IPS DF 19.7 (cell line): ENCODE measurements around the gene GPC4.

ENCODE experiments used
- DNase-seq: peaks from one replicate; pipeline ENCODE4 v3.0.0-alpha.2; 2013; ENCODE audit warnings: low read depth, low spot score

GPC4 gene

GRCh38 chrX:133415276-133416105 is at the start of gene GPC4:
Gene GPC4 (minus strand): TSS chrX:133415489. CDS start chrX:133414965, 524 bp downstream.
- DNase-seq = no peak

GRCh38 chrX:133461231-133461630 is 45.9 kb upstream of the GPC4 start:
- DNase-seq = no peak

- DNase-seq = no peak
Observed at GRCh38 chrX:133454924-133455323, 39.6 kb upstream of the GPC4 start.

GRCh38 chrX:133454491-133454914 is 39.2 kb upstream of the GPC4 start:
- DNase-seq = peak; percentile 82

GRCh38 chrX:133448512-133449076 is 33.3 kb upstream of the GPC4 start:
- DNase-seq = no peak

- no peak for DNase-seq
Observed at GRCh38 chrX:133444952-133445831, 29.9 kb upstream of the GPC4 start.

- no peak for DNase-seq
Observed at GRCh38 chrX:133444196-133444595, 28.9 kb upstream of the GPC4 start.

GRCh38 chrX:133440797-133441163 is 25.5 kb upstream of the GPC4 start:
- no peak for DNase-seq

- DNase-seq = peak; percentile 71
Observed at GRCh38 chrX:133440081-133440796, 24.9 kb upstream of the GPC4 start.

- DNase-seq = no peak
Observed at GRCh38 chrX:133437766-133438165, 22.5 kb upstream of the GPC4 start.

- DNase-seq = no peak
Observed at GRCh38 chrX:133437356-133437755, 22.1 kb upstream of the GPC4 start.

GRCh38 chrX:133435544-133436124 is 20.3 kb upstream of the GPC4 start:
- DNase-seq = no peak

- DNase-seq = no peak
Observed at GRCh38 chrX:133434197-133434820, 19.0 kb upstream of the GPC4 start.

GRCh38 chrX:133419911-133420310 is 4.6 kb upstream of the GPC4 start:
- no peak for DNase-seq

- no peak for DNase-seq
Observed at GRCh38 chrX:133418588-133418987, 3.3 kb upstream of the GPC4 start.

- DNase-seq = no peak
Observed at GRCh38 chrX:133417364-133417763, 2.1 kb upstream of the GPC4 start.

- no peak for DNase-seq
Observed at GRCh38 chrX:133414406-133415275, 648 bp downstream of the GPC4 start.

GRCh38 chrX:133413218-133413925 is 1.9 kb downstream of the GPC4 start:
- no peak for DNase-seq

- DNase-seq = no peak
Observed at GRCh38 chrX:133412665-133413064, 2.6 kb downstream of the GPC4 start.
